ENCODE measurements around the gene CTDSP2.

Gene CTDSP2

GRCh38 chr12:57849035-57849434, 2.5 kb upstream of the CTDSP2 start:
- no peak overlapping the region for H3K27ac ChIP-seq (ENCODE audit: low read length)
- peaks cover 43% of the 10 kb centered on the region for H3K27me3 ChIP-seq (ENCODE audit: low read depth, low read length)
- no peaks in the 10 kb centered on the region for H3K9me3 ChIP-seq (ENCODE audit: insufficient read depth, low read length)
- peaks cover 7% of the 10 kb centered on the region; the same call in 1 of the 2 replicates for H4K20me1 ChIP-seq (ENCODE audit: insufficient read depth, low read length)
- H3K4me3 ChIP-seq (ENCODE audit: low read length) = no peak overlapping the region
- TF ChIP-seq EZH2phosphoT487 (IDR thresholded peaks at IDR 0.05; ENCODE audit: low read depth) (no peak), CTCF (IDR thresholded peaks at IDR 0.05; ENCODE audit: low read depth, low read length) (no peak)
- H2AFZ ChIP-seq (ENCODE audit: low read depth, low read length) = no peak overlapping the region
- H3K79me2 ChIP-seq (ENCODE audit: low read length) = peaks cover 23% of the 10 kb centered on the region
- no peak overlapping the region for H3K9ac ChIP-seq (ENCODE audit: low read length)
- H3K4me2 ChIP-seq (ENCODE audit: low read length) = no peak overlapping the region
- H3K36me3 ChIP-seq (replicated peaks; ENCODE audit: low read depth, low read length) = no peaks in the 10 kb centered on the region
- peaks cover 25% of the 10 kb centered on the region for H3K4me1 ChIP-seq (ENCODE audit: low read length)

- Histone ChIP-seq H3K9ac (ENCODE audit: low read length) (no peak overlapping the region), H3K4me2 (ENCODE audit: low read length) (no peak overlapping the region), H2AFZ (ENCODE audit: low read depth, low read length) (no peak overlapping the region), H3K9me3 (ENCODE audit: insufficient read depth, low read length) (no peaks in the 10 kb centered on the region), H3K27me3 (ENCODE audit: low read depth, low read length) (peaks cover 39% of the 10 kb centered on the region), H3K4me1 (ENCODE audit: low read length) (peaks cover 33% of the 10 kb centered on the region), H3K79me2 (ENCODE audit: low read length) (peaks cover 31% of the 10 kb centered on the region), H4K20me1 (ENCODE audit: insufficient read depth, low read length) (peaks cover 15% of the 10 kb centered on the region; the same call in 1 of the 2 replicates), H3K4me3 (ENCODE audit: low read length) (no peak overlapping the region), H3K27ac (ENCODE audit: low read length) (no peak overlapping the region), H3K36me3 (replicated peaks; ENCODE audit: low read depth, low read length) (no peaks in the 10 kb centered on the region)
- TF ChIP-seq CTCF (IDR thresholded peaks at IDR 0.05; ENCODE audit: low read depth, low read length) = no peak
- TF ChIP-seq EZH2phosphoT487 (IDR thresholded peaks at IDR 0.05; ENCODE audit: low read depth) = no peak
These were observed 1.7 kb upstream of the CTDSP2 start for GRCh38 chr12:57848208-57848607.

- Histone ChIP-seq H4K20me1 (ENCODE audit: insufficient read depth, low read length) (peaks cover 35% of the 10 kb centered on the region), H2AFZ (ENCODE audit: low read depth, low read length) (peak overlapping the region; percentile 93; the same call in 1 of the 2 replicates), H3K79me2 (ENCODE audit: low read length) (peaks cover 51% of the 10 kb centered on the region), H3K4me3 (ENCODE audit: low read length) (peak overlapping the region; percentile 89), H3K4me1 (ENCODE audit: low read length) (peaks cover 40% of the 10 kb centered on the region), H3K27me3 (ENCODE audit: low read depth, low read length) (peaks cover 19% of the 10 kb centered on the region), H3K36me3 (replicated peaks; ENCODE audit: low read depth, low read length) (peaks cover 5% of the 10 kb centered on the region), H3K9me3 (ENCODE audit: insufficient read depth, low read length) (no peaks in the 10 kb centered on the region), H3K4me2 (ENCODE audit: low read length) (peak overlapping the region; percentile 96), H3K9ac (ENCODE audit: low read length) (peak overlapping the region; percentile 90), H3K27ac (ENCODE audit: low read length) (peak overlapping the region; percentile 71)
- no peak for TF ChIP-seq EZH2phosphoT487 (IDR thresholded peaks at IDR 0.05; ENCODE audit: low read depth)
These were observed 298 bp downstream of the CTDSP2 start for GRCh38 chr12:57846285-57846576.

GRCh38 chr12:57845478-57846284, 848 bp downstream of the CTDSP2 start:
- peaks cover 56% of the 10 kb centered on the region for H3K79me2 ChIP-seq (ENCODE audit: low read length)
- H3K4me2 ChIP-seq (ENCODE audit: low read length) = peak overlapping the region; percentile 96
- no peak overlapping the region for H2AFZ ChIP-seq (ENCODE audit: low read depth, low read length)
- peaks cover 34% of the 10 kb centered on the region for H3K4me1 ChIP-seq (ENCODE audit: low read length)
- peaks cover 5% of the 10 kb centered on the region for H3K36me3 ChIP-seq (replicated peaks; ENCODE audit: low read depth, low read length)
- peak overlapping the region; percentile 71 for H3K27ac ChIP-seq (ENCODE audit: low read length)
- peaks cover 41% of the 10 kb centered on the region for H4K20me1 ChIP-seq (ENCODE audit: insufficient read depth, low read length)
- no peaks in the 10 kb centered on the region for H3K9me3 ChIP-seq (ENCODE audit: insufficient read depth, low read length)
- H3K9ac ChIP-seq (ENCODE audit: low read length) = peak overlapping the region; percentile 90
- TF ChIP-seq CTCF (IDR thresholded peaks at IDR 0.05; ENCODE audit: low read depth, low read length) (no peak), EZH2phosphoT487 (IDR thresholded peaks at IDR 0.05; ENCODE audit: low read depth) (no peak)
- H3K4me3 ChIP-seq (ENCODE audit: low read length) = peak overlapping the region; percentile 89
- peaks cover 13% of the 10 kb centered on the region for H3K27me3 ChIP-seq (ENCODE audit: low read depth, low read length)
